OCI-LY1 (cell line): Measurements from ENCODE around the gene TMPO.

Experiments
- H2AFZ ChIP-seq: fragments of 200-600 bp; sonication (generic), shearing (Covaris generic); 2 replicates; pipeline ENCODE4 v1.6.0; 2014; ENCODE audit warnings: antibody characterized with exemption, mild to moderate bottlenecking, low read length
- H3F3A ChIP-seq: fragments of 200-600 bp; sonication (generic), shearing (Covaris generic); 2 replicates; pipeline ENCODE4 v1.6.0; 2014; ENCODE audit warnings: mild to moderate bottlenecking, antibody characterized with exemption, low read length, moderate library complexity; ENCODE audit not compliant: insufficient read depth
- H3K27ac ChIP-seq: fragments of 200-600 bp; sonication (generic); 2 replicates; pipeline ENCODE4 v1.5.1; 2014; ENCODE audit warnings: low read length, mixed run types, mild to moderate bottlenecking, low read depth; ENCODE audit not compliant: poor library complexity, severe bottlenecking
- H3K27me3 ChIP-seq: fragments of 200-600 bp; sonication (generic); 2 replicates; pipeline ENCODE4 v1.6.0; 2014; ENCODE audit warnings: antibody characterized with exemption, mild to moderate bottlenecking, low read length, moderate library complexity; ENCODE audit not compliant: insufficient read depth
- H3K36me3 ChIP-seq: fragments of 200-600 bp; sonication (generic); 2 replicates; pipeline ENCODE4 v1.6.1; 2014; ENCODE audit warnings: mild to moderate bottlenecking, antibody characterized with exemption, low read length, moderate library complexity, mixed read lengths; ENCODE audit not compliant: insufficient read depth
- H3K4me1 ChIP-seq: fragments of 200-600 bp; sonication (generic); 2 replicates; pipeline ENCODE4 v1.5.1; 2014; ENCODE audit warnings: mild to moderate bottlenecking, low read length, moderate library complexity; ENCODE audit not compliant: insufficient read depth, severe bottlenecking
- H3K4me2 ChIP-seq: fragments of 200-600 bp; sonication (generic), shearing (Covaris generic); 2 replicates; pipeline ENCODE4 v1.6.1; 2014; ENCODE audit warnings: low read length
- H3K4me3 ChIP-seq: fragments of 200-600 bp; sonication (generic); 2 replicates; pipeline ENCODE4 v1.5.1; 2014; ENCODE audit warnings: low read length, low read depth, mild to moderate bottlenecking, mixed read lengths; ENCODE audit not compliant: poor library complexity, severe bottlenecking
- H3K79me2 ChIP-seq: fragments of 200-600 bp; shearing (Covaris generic); 2 replicates; pipeline ENCODE4 v1.6.1; 2016; ENCODE audit warnings: mixed run types, low read length, mixed read lengths; ENCODE audit not compliant: insufficient read depth
- H3K9ac ChIP-seq: fragments of 200-600 bp; sonication (generic), shearing (Covaris generic); 2 replicates; pipeline ENCODE4 v1.6.1; 2014; ENCODE audit warnings: mild to moderate bottlenecking, low read length, mixed read lengths
- H3K9me2 ChIP-seq: fragments of 200-600 bp; sonication (generic), shearing (Covaris generic); 2 replicates; pipeline ENCODE4 v1.6.1; 2014; ENCODE audit warnings: low read depth, mild to moderate bottlenecking, low read length, mixed read lengths
- H3K9me3 ChIP-seq: fragments of 200-600 bp; shearing (Covaris generic); 2 replicates; pipeline ENCODE4 v1.6.1; 2014; ENCODE audit warnings: low read length, mixed read lengths
- H4K20me1 ChIP-seq: fragments of 200-600 bp; sonication (generic), shearing (Covaris generic); 2 replicates; pipeline ENCODE4 v1.6.0; 2016; ENCODE audit warnings: mild to moderate bottlenecking, low read length; ENCODE audit not compliant: insufficient read depth
- EZH2 ChIP-seq: fragments of 200-600 bp; sonication (generic), shearing (Covaris generic); IDR thresholded peaks from 2 replicates; pipeline ENCODE4 v1.8.0; 2017; ENCODE audit warnings: borderline replicate concordance, mixed run types, mild to moderate bottlenecking, antibody characterized with exemption, low read length, moderate library complexity, mixed read lengths
- TF ChIP-seq, protein P1 (sequence below): fragments of 200-600 bp; sonication (generic), shearing (Covaris generic); IDR thresholded peaks from 2 replicates; pipeline ENCODE4 v1.5.1; 2017; ENCODE audit warnings: mild to moderate bottlenecking, antibody characterized with exemption, low read length, moderate library complexity, mixed read lengths

Gene TMPO

DNA sequence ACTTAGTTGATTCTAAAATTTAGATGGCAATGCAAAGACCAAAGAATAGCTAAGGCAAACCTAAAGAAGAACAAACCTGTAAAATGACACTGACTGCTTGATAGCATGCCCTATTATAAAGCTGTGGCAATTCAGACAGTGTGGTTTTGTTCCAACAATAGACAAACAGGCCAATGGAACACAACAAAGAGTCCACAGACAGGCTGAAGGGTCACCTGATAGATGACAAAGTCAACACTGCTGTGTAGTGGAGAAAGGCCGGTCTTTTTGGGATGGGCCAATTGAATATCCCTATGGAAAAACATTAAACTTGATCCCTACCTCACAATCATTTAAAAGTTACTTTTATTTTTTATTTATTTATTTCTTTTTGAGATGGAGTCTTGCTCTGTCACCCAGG lies 44.3 kb downstream of the TMPO start:
- Histone ChIP-seq H3K9me2 (no peaks in the 10 kb centered on the region), H3K79me2 (no peaks in the 10 kb centered on the region), H3K4me1 (no peaks in the 10 kb centered on the region), H2AFZ (no peak overlapping the region), H3K36me3 (no peaks in the 10 kb centered on the region), H3F3A (no peaks in the 10 kb centered on the region), H3K27me3 (no peaks in the 10 kb centered on the region), H3K4me2 (no peak overlapping the region), H3K9ac (no peak overlapping the region), H3K4me3 (no peak overlapping the region), H3K9me3 (no peaks in the 10 kb centered on the region), H4K20me1 (no peaks in the 10 kb centered on the region), H3K27ac (no peak overlapping the region)
- TF ChIP-seq, protein P1, sequence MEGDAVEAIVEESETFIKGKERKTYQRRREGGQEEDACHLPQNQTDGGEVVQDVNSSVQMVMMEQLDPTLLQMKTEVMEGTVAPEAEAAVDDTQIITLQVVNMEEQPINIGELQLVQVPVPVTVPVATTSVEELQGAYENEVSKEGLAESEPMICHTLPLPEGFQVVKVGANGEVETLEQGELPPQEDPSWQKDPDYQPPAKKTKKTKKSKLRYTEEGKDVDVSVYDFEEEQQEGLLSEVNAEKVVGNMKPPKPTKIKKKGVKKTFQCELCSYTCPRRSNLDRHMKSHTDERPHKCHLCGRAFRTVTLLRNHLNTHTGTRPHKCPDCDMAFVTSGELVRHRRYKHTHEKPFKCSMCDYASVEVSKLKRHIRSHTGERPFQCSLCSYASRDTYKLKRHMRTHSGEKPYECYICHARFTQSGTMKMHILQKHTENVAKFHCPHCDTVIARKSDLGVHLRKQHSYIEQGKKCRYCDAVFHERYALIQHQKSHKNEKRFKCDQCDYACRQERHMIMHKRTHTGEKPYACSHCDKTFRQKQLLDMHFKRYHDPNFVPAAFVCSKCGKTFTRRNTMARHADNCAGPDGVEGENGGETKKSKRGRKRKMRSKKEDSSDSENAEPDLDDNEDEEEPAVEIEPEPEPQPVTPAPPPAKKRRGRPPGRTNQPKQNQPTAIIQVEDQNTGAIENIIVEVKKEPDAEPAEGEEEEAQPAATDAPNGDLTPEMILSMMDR: no peak
- TF ChIP-seq EZH2: no peak

DNA sequence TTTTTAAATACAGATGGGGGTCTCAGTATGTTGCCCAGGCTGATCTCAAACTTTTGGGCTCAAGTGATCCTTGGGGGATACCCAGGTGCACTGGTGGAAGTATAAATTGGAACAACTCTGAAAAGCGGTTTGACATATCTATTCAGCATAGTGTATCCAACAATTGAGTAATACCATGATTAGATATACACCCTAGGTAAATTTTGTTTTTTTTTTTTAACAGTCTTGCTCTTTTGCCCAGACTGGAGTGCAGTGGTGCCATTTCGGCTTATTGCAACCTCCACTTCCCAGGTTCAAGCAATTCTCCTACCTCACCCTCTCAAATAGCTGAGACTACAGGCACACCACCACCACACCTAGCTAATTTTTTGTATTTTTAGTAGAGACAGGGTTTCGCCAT lies 46.5 kb downstream of the TMPO start:
- H4K20me1 ChIP-seq: no peaks in the 10 kb centered on the region
- H3F3A ChIP-seq: no peaks in the 10 kb centered on the region
- no peaks in the 10 kb centered on the region for H3K79me2 ChIP-seq
- no peaks in the 10 kb centered on the region for H3K4me1 ChIP-seq
- no peak overlapping the region for H3K4me2 ChIP-seq
- no peaks in the 10 kb centered on the region for H3K27me3 ChIP-seq
- H3K9me3 ChIP-seq: no peaks in the 10 kb centered on the region
- H3K9me2 ChIP-seq: no peaks in the 10 kb centered on the region
- no peaks in the 10 kb centered on the region for H3K36me3 ChIP-seq
- no peak for TF ChIP-seq EZH2
- TF ChIP-seq, protein P1: no peak
- no peak overlapping the region for H3K9ac ChIP-seq
- H3K27ac ChIP-seq: no peak overlapping the region
- no peak overlapping the region for H2AFZ ChIP-seq
- no peak overlapping the region for H3K4me3 ChIP-seq

DNA sequence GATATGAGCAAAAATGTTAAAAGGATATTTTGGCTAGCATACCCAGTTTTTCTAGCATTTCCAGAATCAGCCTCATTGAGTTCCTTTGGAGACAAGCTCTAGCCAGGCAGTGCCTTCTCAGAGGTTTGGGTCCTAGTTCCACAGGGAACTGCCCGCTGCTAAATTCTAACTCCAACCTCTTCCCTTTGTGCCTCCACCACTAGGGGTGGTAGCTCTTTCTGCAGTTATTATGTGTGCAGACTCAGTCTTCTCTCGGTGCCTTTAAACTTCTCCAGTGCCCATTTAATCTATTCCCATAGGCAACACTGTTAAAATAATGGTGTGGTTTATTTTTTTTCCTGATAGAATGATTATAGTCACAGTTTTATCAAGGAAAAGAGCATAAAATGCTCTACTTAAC lies 56.6 kb downstream of the TMPO start:
- Histone ChIP-seq H3K27ac (no peak overlapping the region), H3K4me2 (no peak overlapping the region), H3K79me2 (no peaks in the 10 kb centered on the region), H3F3A (no peaks in the 10 kb centered on the region), H3K9me2 (no peaks in the 10 kb centered on the region), H2AFZ (no peak overlapping the region), H3K9me3 (no peaks in the 10 kb centered on the region), H3K27me3 (no peaks in the 10 kb centered on the region), H3K4me3 (no peak overlapping the region), H3K36me3 (no peaks in the 10 kb centered on the region), H3K4me1 (no peaks in the 10 kb centered on the region), H4K20me1 (no peaks in the 10 kb centered on the region), H3K9ac (no peak overlapping the region)
- TF ChIP-seq, protein P1: peak; percentile 39
- no peak for TF ChIP-seq EZH2
